ENCODE data around the gene PHACTR1. TPM values are rescaled to one million over a fixed set of nuclear protein-coding genes. Genes with fewer than 3 reads are reported as not detected.

The PHACTR1 gene
- total and polyA plus RNA-seq, 8 donors: 0.46 to 17.4 (median 6.4) TPM; not detected in 1

DNA sequence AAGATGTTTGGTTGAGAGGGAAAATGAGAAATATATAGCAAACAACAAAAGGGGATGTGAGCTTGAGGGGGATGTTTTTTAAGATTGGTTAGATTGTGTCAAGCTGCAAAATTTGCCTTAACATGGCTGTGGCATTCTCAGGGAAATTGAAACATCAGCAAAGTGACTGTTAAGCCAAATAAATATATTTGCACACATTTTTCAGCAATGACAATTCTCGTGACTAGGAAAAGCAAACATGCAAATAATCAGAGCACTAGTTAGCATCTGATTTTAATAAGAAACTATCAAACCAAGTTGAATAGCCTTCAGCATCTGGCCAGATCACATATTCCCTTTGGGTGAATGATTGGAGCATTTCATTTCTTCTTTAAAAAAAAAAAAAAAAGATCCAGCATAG lies 349.0 kb downstream of the PHACTR1 start:
- Histone ChIP-seq H3K36me3 (no peaks in the 10 kb centered on the region), H3K27ac (no peak overlapping the region), H3K27me3 (no peaks in the 10 kb centered on the region), H3K4me3 (no peak overlapping the region), H3K4me1 (peaks cover 0 to 3% (median 0%) of the 10 kb centered on the region in 4 donors), H3K9me3 (no peaks in the 10 kb centered on the region)
- TF ChIP-seq POLR2AphosphoS5 (IDR thresholded peaks at IDR 0.05): no peak
- no peak for TF ChIP-seq POLR2A (IDR thresholded peaks at IDR 0.05)
- TF ChIP-seq, protein P1, sequence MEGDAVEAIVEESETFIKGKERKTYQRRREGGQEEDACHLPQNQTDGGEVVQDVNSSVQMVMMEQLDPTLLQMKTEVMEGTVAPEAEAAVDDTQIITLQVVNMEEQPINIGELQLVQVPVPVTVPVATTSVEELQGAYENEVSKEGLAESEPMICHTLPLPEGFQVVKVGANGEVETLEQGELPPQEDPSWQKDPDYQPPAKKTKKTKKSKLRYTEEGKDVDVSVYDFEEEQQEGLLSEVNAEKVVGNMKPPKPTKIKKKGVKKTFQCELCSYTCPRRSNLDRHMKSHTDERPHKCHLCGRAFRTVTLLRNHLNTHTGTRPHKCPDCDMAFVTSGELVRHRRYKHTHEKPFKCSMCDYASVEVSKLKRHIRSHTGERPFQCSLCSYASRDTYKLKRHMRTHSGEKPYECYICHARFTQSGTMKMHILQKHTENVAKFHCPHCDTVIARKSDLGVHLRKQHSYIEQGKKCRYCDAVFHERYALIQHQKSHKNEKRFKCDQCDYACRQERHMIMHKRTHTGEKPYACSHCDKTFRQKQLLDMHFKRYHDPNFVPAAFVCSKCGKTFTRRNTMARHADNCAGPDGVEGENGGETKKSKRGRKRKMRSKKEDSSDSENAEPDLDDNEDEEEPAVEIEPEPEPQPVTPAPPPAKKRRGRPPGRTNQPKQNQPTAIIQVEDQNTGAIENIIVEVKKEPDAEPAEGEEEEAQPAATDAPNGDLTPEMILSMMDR (IDR thresholded peaks at IDR 0.05): no peak
- TF ChIP-seq EP300 (IDR thresholded peaks at IDR 0.05): no peak
- DNase-seq: no peak
- WGBS, 5 donors: 58 to 70% (median 61%) methylated on average over 1 of the region's 1 CpG
- intact Hi-C loops (cut with DNase I; ENCODE audit: low total_unique reads): no loop called here

GRCh38 chr6:13066050-13066449 lies 349.5 kb downstream of the PHACTR1 start:
- Histone ChIP-seq H3K27me3 (no peaks in the 10 kb centered on the region), H3K27ac (no peak overlapping the region), H3K4me3 (no peak overlapping the region), H3K9me3 (no peaks in the 10 kb centered on the region), H3K4me1 (peaks cover 0 to 3% (median 0%) of the 10 kb centered on the region in 4 donors), H3K36me3 (no peaks in the 10 kb centered on the region)
- DNase-seq: no peak
- intact Hi-C loops (cut with DNase I; ENCODE audit: low total_unique reads): no loop called here
- WGBS, 5 donors: 81 to 97% (median 95%) methylated on average over 4 of the region's 4 CpGs
- TF ChIP-seq, protein P1 (IDR thresholded peaks at IDR 0.05): no peak
- TF ChIP-seq EP300 (IDR thresholded peaks at IDR 0.05): no peak
- TF ChIP-seq POLR2AphosphoS5 (IDR thresholded peaks at IDR 0.05): no peak
- TF ChIP-seq POLR2A (IDR thresholded peaks at IDR 0.05): no peak

GRCh38 chr6:13066820-13067219 lies 350.3 kb downstream of the PHACTR1 start:
- intact Hi-C loops (cut with DNase I; ENCODE audit: low total_unique reads): no loop called here
- Histone ChIP-seq H3K4me3 (no peak overlapping the region), H3K36me3 (no peaks in the 10 kb centered on the region), H3K27me3 (no peaks in the 10 kb centered on the region), H3K9me3 (no peaks in the 10 kb centered on the region), H3K4me1 (peaks cover 0 to 3% (median 0%) of the 10 kb centered on the region in 4 donors), H3K27ac (no peak overlapping the region)
- TF ChIP-seq, protein P1 (IDR thresholded peaks at IDR 0.05): no peak
- 55 to 93% (median 77%) methylated on average over 1 of the region's 1 CpG for WGBS, 5 donors
- no peak for DNase-seq

DNA sequence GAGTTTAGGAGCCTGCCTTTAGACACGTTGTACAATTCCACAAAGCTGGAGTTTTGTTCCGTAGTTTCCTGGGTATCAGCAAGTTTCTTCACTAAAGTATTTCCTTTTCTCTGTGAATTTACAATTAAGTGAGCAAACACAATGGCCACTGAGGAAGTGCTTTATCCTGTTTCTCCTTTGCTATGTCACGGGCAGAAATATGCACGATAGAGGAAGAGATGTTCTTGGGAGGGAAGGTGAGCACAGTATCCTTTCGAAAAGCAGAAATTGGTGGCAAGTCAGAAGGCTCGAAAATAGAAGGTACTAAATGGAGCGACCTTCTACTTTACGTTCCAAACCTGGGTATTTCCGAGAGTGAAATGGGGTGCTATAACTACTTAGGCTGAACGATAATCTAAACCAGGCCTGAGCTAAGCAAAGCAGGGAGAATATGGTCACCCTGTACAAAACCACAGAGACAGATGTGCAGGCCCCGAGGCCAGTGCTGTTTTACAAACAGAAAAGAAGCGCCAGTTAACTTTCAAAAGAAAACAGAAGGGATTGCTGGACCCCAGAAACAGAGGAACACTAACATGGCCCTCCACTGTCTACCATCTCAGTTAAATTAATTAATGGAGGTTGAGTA lies 352.1 kb downstream of the PHACTR1 start:
- Histone ChIP-seq H3K27me3 (no peaks in the 10 kb centered on the region), H3K4me3 (no peak overlapping the region), H3K27ac (no peak overlapping the region), H3K4me1 (peaks cover 0 to 13% (median 0%) of the 10 kb centered on the region in 4 donors), H3K36me3 (no peaks in the 10 kb centered on the region), H3K9me3 (no peaks in the 10 kb centered on the region)
- intact Hi-C loops (cut with DNase I; ENCODE audit: low total_unique reads): no loop called here
- no peak for DNase-seq
- TF ChIP-seq POLR2AphosphoS5 (IDR thresholded peaks at IDR 0.05) (no peak), EP300 (IDR thresholded peaks at IDR 0.05) (no peak), POLR2A (IDR thresholded peaks at IDR 0.05) (no peak)
- TF ChIP-seq, protein P1 (IDR thresholded peaks at IDR 0.05): no peak
- WGBS, 5 donors: 66 to 78% (median 70%) methylated on average over 12 of the region's 12 CpGs

Data from stomach (tissue), 9 donors.